ENCODE measurements around the gene HSPA5.

The HSPA5 gene

GRCh38 chr9:125189361-125190289, 51.5 kb downstream of the HSPA5 start, which contains the start of gene PPP6C:
PPP6C (minus strand) TSS chr9:125189803; CDS start chr9:125189718, 85 bp downstream.
- DNase-seq: peak; percentile 92

DNA sequence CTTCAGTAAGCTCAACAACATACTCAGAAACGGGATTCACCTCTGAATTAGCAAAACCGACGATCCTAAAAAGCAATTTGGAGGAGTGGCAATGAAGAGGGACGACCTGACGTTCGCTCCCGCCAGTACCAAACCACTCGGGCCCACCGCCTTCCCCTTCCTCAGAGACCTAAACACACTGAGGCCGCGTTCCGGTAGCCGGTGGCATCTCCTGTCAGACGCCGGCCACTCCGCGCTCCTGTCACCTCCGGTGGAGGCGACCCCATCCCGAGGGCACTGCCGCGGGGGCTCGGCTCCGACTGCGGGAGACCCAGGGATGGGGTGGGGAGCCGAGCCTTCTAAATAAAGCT, 52.2 kb downstream of the HSPA5 start:
- no peak for DNase-seq

Measured in kidney glomerular epithelial cell (primary cell).